BLaER1 (cell line): Measurements from ENCODE around the gene P3H3.
"Not testable (repeated sequence)": the region's sequence is repeated elsewhere in the genome, so short reads cannot be mapped to it uniquely, and the experiment has no call there.

ENCODE experiments used
- H3K27ac ChIP-seq: shearing (Covaris generic); formaldehyde crosslinking; 2 replicates; pipeline ENCODE4 v1.8.1; 2022
- H3K27me3 ChIP-seq: shearing (Covaris generic); formaldehyde crosslinking; 2 replicates; pipeline ENCODE4 v1.8.1; 2022
- H3K36me3 ChIP-seq: shearing (Covaris generic); formaldehyde crosslinking; 2 replicates; pipeline ENCODE4 v1.8.1; 2022
- H3K4me1 ChIP-seq: shearing (Covaris generic); formaldehyde crosslinking; 2 replicates; pipeline ENCODE4 v1.8.1; 2022
- H3K4me2 ChIP-seq: shearing (Covaris generic); formaldehyde crosslinking; 2 replicates; pipeline ENCODE4 v1.8.1; 2022
- H3K4me3 ChIP-seq: shearing (Covaris generic); formaldehyde crosslinking; 2 replicates; pipeline ENCODE4 v1.8.1; 2022
- H3K9ac ChIP-seq: shearing (Covaris generic); formaldehyde crosslinking; 2 replicates; pipeline ENCODE4 v1.8.1; 2022
- H3K9me3 ChIP-seq: shearing (Covaris generic); formaldehyde crosslinking; 2 replicates; pipeline ENCODE4 v1.8.1; 2022
- H4K20me1 ChIP-seq: shearing (Covaris generic); formaldehyde crosslinking; 2 replicates; pipeline ENCODE4 v1.8.1; 2022
- Cebpa-rat ChIP-seq: shearing (Covaris generic); IDR thresholded peaks from 2 replicates; pipeline ENCODE4 v1.8.1; 2022

The P3H3 gene

DNA sequence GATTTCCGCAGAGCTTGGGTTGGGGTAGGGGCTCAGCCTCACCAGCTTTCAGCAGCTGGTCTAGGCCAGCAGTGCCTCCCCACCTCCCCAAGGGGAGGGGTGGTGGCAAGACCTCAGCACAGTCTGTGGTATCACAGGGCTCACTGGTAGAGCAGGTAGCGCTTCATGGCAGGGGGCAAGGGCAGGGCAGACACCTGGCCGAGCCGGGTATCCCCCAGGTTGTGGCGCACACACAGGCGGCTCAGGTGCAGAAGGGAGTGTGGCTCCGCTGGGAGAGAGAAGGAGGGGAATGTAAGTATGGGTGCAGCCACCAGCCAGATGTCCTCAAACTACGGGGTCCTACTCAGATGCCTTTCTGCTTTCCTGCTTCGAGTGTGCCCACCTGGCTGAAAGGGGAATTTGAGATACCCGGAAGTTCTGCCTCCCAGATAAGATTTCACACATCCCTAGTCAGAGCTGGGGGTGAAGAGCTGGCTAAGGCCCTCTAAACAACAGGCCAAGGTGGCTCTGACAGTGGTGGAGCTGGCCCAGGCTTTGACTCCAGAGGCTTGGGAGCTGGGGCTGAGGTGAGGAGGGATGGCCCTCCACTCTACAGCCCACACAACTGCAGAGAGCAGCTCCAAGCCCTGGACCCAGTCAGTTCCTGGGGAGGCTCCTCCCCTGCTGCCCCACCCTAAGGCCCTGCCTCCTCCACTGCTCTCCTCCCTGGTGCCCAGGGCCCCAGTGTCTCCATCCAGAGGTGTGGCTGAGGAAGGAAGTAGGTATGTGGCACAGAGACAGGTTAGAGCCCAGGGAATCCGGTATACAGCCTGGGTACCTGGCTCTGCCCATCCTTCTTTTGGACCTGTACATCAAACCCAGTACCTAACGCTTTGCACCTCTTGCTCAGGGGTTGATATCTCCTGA, 43.1 kb downstream of the P3H3 start:
- H3K27ac ChIP-seq, result peak overlapping the region; percentile 86
- peak overlapping the region; percentile 88 for H3K9ac ChIP-seq
- H3K4me3 ChIP-seq, result peak overlapping the region; percentile 87
- no peaks in the 10 kb centered on the region for H3K9me3 ChIP-seq
- peaks cover 58% of the 10 kb centered on the region for H4K20me1 ChIP-seq
- no peaks in the 10 kb centered on the region for H3K27me3 ChIP-seq
- H3K4me2 ChIP-seq, result peak overlapping the region; percentile 100
- no peak for TF ChIP-seq Cebpa-rat
- H3K36me3 ChIP-seq, result peaks cover 41% of the 10 kb centered on the region
- H3K4me1 ChIP-seq, result peaks cover 61% of the 10 kb centered on the region

DNA sequence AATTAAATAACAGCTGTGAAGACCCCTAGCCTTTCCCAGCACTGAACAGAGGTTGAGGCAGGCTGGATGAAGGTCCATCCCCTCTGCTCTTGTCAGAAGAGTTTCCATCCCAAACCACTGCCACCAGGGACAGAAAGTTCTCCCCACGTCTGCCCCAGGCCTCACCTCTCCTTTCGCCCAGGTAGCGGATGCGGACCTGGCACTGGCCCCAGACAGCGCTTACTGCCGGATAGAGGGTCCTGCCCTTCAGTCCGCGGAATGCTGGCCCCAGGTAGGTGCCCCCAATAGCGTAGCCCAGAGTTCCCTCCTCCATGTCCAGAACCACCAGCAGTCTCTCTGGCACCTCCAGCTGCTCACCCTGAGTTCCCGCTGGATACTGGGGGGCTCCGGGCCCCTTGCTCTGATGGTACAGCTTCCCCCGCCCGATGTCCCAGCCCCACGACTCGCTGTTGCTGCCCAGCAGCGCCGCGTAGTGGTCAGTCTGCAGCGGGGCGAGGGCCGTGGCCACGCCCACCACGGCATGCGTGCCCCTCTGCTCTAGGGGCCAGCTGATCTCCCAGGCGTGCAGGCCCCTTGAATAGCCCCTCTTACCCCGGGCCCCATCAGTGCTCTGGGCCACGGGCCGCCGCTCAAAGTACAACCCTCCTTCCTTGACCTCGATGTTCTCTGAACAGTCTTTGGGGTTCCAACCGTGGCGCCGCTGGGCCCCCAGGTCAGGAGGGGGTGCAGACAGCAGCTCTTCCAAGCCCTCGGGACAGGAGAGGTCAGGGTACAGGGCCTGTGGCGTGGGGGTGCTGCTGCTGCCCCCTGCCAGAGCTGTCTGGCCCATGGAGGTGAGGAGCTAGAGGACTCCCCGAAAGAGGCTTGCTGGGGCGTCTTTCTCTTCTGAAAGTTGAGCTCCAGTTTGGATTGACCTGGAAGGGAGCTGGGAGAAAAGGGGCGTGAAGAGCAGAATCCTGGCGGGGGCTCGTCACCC, 44.2 kb downstream of the P3H3 start:
- Histone ChIP-seq H4K20me1 (peaks cover 51% of the 10 kb centered on the region), H3K27me3 (no peaks in the 10 kb centered on the region), H3K36me3 (peaks cover 39% of the 10 kb centered on the region), H3K9ac (peak overlapping the region; percentile 88), H3K4me3 (peak overlapping the region; percentile 87), H3K9me3 (no peaks in the 10 kb centered on the region), H3K27ac (peak overlapping the region; percentile 86), H3K4me2 (peak overlapping the region; percentile 100), H3K4me1 (peaks cover 53% of the 10 kb centered on the region)
- no peak for TF ChIP-seq Cebpa-rat

DNA sequence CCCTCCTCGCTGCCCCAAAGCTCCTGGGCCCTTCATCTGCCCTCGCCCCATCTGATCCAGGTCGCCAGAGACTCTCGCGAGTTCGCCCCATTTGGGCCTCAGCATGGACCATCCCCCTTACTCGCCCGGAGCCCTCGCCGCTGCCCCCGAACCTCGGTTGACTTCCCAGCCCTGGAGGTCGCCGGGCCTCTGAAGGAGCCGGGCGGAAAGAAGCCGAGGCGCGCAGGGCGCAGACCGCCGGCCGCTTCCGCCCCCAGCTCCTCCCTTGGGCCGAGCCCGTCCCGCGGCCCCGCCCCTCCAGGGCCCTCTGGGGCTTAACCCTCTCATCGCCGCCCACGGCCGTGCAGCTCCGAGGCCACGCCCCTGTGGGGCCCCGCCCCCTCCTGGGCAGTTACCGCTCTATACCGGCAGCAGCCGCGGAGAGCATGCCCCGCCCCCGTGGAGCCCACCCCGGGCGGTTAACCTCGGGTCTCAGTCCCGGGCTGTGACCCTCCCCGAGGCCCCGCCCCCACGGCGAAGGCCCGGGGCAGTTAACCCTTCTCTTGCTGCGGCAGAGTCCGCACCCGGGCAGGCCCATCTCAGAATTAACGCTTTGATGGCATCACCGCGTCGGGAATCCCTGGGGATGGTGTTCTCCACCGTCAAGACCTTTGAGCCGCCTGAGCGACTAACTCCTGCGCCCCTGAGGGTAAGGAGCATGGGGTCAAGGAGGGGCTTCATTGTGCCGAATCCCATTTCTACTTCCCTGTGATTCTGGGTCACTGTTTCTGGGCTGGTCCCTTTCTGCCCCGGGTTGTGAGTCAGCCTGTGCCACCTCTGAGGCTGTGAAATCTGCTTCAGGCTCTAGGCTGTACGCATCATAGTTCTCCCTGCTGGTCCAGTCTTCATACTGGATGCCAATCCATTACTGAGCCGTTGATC, 45.1 kb downstream of the P3H3 start, which contains the start of gene SPSB2:
Gene SPSB2, minus strand, starts transcription at position 210 of the 921 bp plus-strand sequence. CDS start 402 bp downstream, outside the sequence.
- Histone ChIP-seq H3K36me3 (peaks cover 39% of the 10 kb centered on the region), H3K27me3 (no peaks in the 10 kb centered on the region), H3K27ac (peak within 1 kb of the TSS; percentile 86), H3K4me3 (peak within 1 kb of the TSS; percentile 87), H3K4me2 (peak within 1 kb of the TSS; percentile 100), H3K4me1 (peaks cover 52% of the 10 kb centered on the region), H4K20me1 (peaks cover 46% of the 10 kb centered on the region), H3K9me3 (no peaks in the 10 kb centered on the region), H3K9ac (peak within 1 kb of the TSS; percentile 88)
- no peak for TF ChIP-seq Cebpa-rat

DNA sequence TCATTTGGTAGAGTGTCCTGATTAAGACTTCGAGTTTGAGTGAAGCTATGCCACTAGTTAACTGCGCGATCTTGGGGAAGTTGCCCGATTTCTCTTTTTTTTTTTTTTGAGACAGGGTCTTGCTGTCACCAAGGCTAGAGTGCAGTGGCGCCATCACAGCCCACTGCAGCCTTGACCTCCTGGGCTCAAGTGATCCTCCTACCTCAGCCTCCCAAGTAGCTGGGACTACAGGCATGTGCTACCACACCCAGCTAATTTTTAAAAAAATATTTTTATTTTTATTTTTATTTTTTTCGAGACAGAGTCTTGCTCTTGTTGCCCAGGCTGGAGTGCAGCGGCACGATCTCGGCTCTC, 45.8 kb downstream of the P3H3 start:
- not testable (repeated sequence) for H3K9me3 ChIP-seq, H3K27me3 ChIP-seq
- Histone ChIP-seq H3K4me3 (peak overlapping the region; percentile 87), H3K9ac (peak overlapping the region; percentile 79), H4K20me1 (peaks cover 39% of the 10 kb centered on the region), H3K36me3 (peaks cover 39% of the 10 kb centered on the region), H3K27ac (peak overlapping the region; percentile 77), H3K4me1 (peaks cover 45% of the 10 kb centered on the region), H3K4me2 (peak overlapping the region; percentile 100)

DNA sequence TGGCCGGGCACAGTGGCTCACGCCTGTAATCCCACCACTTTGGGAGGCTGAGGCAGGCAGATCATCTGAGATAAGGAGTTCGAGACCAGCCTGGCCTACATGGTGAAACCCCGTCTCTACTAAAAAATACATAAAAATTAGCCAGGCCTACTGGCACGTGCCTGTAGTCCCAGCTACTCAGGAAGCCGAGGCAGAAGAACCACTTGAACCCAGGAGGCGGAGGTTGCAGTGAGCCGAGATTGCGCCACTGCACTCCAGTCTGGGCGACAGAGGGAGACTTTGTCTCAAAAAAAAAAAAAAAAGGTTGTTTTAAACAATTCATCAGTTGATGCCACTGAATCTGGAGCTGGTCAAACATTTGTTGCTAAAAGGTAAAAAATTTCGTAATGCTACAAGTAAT, 51.6 kb downstream of the P3H3 start:
- not testable (repeated sequence) for H3K9me3 ChIP-seq, H3K27me3 ChIP-seq, H3K4me1 ChIP-seq, H3K27ac ChIP-seq, H4K20me1 ChIP-seq, H3K4me2 ChIP-seq, H3K9ac ChIP-seq, H3K4me3 ChIP-seq
- peaks cover 31% of the 10 kb centered on the region for H3K36me3 ChIP-seq

DNA sequence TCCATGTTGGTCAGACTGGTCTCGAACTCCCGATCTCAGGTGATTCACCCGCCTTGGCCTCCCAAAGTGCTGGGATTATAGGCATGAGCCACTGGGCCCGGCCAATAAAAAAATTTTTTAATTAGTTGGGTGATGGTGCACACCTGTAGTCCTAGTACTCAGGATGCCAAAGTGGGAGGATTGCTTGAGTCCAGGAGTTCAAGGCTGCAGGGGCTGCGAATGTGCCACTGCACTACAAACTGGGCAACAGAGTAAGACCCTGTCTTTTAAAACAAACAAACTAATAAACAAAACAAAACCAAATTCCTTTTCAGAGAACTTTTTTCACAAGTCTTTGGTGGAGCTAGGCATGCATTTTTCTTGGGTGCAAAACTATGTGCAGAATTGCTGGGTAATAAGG, 55.0 kb downstream of the P3H3 start:
- TF ChIP-seq Cebpa-rat, result no peak
- Histone ChIP-seq H3K9me3 (no peaks in the 10 kb centered on the region), H3K4me1 (no peaks in the 10 kb centered on the region), H3K4me2 (no peak overlapping the region), H3K27me3 (no peaks in the 10 kb centered on the region), H3K9ac (no peak overlapping the region), H3K36me3 (peaks cover 32% of the 10 kb centered on the region), H3K27ac (no peak overlapping the region), H3K4me3 (no peak overlapping the region), H4K20me1 (no peaks in the 10 kb centered on the region)

DNA sequence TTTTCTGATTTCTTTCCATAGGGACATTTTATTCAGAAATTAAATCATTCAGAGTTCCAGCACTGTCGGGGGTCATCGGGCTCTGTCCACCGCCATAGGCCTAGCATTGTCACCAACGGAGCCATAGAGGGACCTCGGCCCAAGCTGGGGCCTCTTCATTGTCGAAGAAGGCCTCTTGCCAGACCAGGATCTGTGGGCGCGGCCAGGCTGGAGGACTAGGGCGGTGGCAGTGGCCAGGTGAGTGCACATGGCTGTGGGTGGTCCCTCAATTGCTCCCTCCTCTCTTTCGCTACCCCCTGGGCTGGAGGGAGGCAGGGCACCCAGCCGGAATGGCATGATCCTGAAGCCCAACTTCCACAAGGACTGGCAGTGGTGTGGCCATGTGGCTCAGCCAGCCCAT, 55.5 kb downstream of the P3H3 start:
- H3K27ac ChIP-seq, result no peak overlapping the region
- no peaks in the 10 kb centered on the region for H3K4me1 ChIP-seq
- no peak for TF ChIP-seq Cebpa-rat
- no peaks in the 10 kb centered on the region for H4K20me1 ChIP-seq
- peaks cover 33% of the 10 kb centered on the region for H3K36me3 ChIP-seq
- H3K4me2 ChIP-seq, result no peak overlapping the region
- H3K4me3 ChIP-seq, result no peak overlapping the region
- no peak overlapping the region for H3K9ac ChIP-seq
- H3K27me3 ChIP-seq, result no peaks in the 10 kb centered on the region
- no peaks in the 10 kb centered on the region for H3K9me3 ChIP-seq

DNA sequence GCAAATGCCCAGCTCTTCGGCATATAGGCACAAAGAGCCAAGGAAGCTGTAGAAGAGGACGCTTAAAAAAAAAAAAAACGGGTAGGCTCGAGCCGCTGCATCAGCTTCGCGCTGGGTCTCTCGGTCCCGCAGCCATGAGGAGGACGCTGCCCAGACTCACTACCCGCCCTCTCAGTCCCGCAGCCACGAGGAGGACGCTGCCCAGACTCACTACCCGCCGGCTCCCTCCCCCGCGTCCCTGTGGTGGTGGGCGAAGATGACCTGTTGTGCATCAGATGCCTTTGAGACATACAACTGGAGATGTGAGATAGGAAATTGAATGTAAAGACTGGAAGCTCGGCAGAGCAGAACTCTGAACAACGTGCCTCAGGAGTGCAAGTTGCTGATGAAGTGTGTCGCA, 56.3 kb downstream of the P3H3 start:
- Histone ChIP-seq H3K27ac (no peak overlapping the region), H3K9ac (no peak overlapping the region), H3K4me1 (no peaks in the 10 kb centered on the region), H4K20me1 (no peaks in the 10 kb centered on the region), H3K27me3 (no peaks in the 10 kb centered on the region), H3K4me2 (no peak overlapping the region), H3K36me3 (peaks cover 29% of the 10 kb centered on the region), H3K4me3 (no peak overlapping the region), H3K9me3 (no peaks in the 10 kb centered on the region)
- TF ChIP-seq Cebpa-rat, result no peak

DNA sequence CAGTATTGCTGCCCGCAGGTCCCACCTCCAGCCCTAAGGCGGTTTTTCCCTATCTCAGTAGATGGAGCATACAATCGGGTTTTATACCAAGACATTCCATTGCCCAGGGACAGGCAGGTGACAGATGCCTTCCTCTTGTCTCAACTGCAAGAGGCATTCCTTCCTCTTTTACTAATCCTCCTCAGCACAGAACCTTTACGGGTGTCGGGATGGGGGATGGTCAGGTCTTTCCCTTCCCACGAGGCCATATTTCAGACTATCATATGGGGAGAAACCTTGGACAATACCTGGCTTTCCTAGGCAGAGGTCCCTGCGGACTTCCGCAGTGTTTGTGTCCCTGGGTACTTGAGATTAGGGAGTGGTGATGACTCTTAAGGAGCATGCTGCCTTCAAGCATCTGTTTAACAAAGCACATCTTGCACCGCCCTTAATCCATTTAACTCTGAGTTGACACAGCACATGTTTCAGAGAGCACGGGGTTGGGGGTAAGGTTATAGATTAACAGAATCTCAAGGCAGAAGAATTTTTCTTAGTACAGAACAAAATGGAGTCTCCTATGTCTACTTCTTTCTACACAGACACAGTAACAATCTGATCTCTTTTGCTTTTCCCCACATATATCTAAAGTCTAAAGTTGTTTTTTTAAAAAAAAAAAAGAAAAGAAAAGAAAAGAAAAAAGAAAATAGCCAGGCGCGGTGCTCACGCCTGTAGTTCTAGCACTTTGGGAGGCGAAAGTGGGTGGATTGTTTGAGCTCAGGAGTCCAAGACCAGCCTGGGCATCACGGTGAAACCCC, 58.2 kb downstream of the P3H3 start:
- Histone ChIP-seq H3K4me1 (peaks cover 11% of the 10 kb centered on the region), H3K36me3 (peaks cover 27% of the 10 kb centered on the region)
- not testable (repeated sequence) for H3K27me3 ChIP-seq, H3K4me2 ChIP-seq, H3K27ac ChIP-seq, H3K4me3 ChIP-seq, H3K9ac ChIP-seq, H4K20me1 ChIP-seq, H3K9me3 ChIP-seq
